SJCRH30 (cell line): ENCODE results near the gene PRR36. TPM values are rescaled to one million over a fixed set of nuclear protein-coding genes. Genes with fewer than 3 reads are reported as not detected.

Experiments
- DNase-seq, 2 experiments: peaks; one replicate each; pipeline ENCODE4 v3.0.0-alpha.2; 2015 to 2020
- H3K27ac ChIP-seq: fragments of 250-450 bp; sonication (Bioruptor Pico); 2 replicates; pipeline ENCODE4 v1.5.1; 2020; ENCODE audit warnings: mild to moderate bottlenecking, moderate library complexity
- H3K27me3 ChIP-seq: fragments of 250-450 bp; sonication (Bioruptor Pico); 2 replicates; pipeline ENCODE4 v1.5.1; 2020; ENCODE audit warnings: mild to moderate bottlenecking, moderate library complexity
- H3K36me3 ChIP-seq: fragments of 250-450 bp; sonication (Bioruptor Pico); 2 replicates; pipeline ENCODE4 v1.5.1; 2020; ENCODE audit warnings: mild to moderate bottlenecking, moderate library complexity
- H3K4me1 ChIP-seq: fragments of 250-450 bp; sonication (Bioruptor Pico); 2 replicates; pipeline ENCODE4 v1.5.1; 2020; ENCODE audit warnings: mild to moderate bottlenecking, moderate library complexity
- H3K4me3 ChIP-seq: fragments of 250-450 bp; sonication (Bioruptor Pico); 2 replicates; pipeline ENCODE4 v1.5.1; 2020; ENCODE audit warnings: mild to moderate bottlenecking, moderate library complexity
- H3K9me3 ChIP-seq: fragments of 250-450 bp; sonication (Bioruptor Pico); replicated peaks from 2 replicates; pipeline ENCODE4 v1.5.1; 2020; ENCODE audit warnings: mild to moderate bottlenecking, moderate library complexity
- total RNA-seq: library from RNA; depleted of rRNA; stranded (reverse); fragments of >200 nt; shearing (Covaris generic); gene quantifications from 2 replicates; pipeline ENCODE4 v1.2.3, GENCODE V29; 2014

PRR36 gene
- total RNA-seq, 1 experiment from 2014 or later, result not detected

- H3K27me3 ChIP-seq, result peaks cover 4% of the 10 kb centered on the region
- no peaks in the 10 kb centered on the region for H3K9me3 ChIP-seq
- H3K4me1 ChIP-seq, result peaks cover 11% of the 10 kb centered on the region; the same call in 1 of the 2 replicates
- DNase-seq, result no peak
- H3K36me3 ChIP-seq, result no peaks in the 10 kb centered on the region
- H3K27ac ChIP-seq, result no peak overlapping the region
- no peak overlapping the region for H3K4me3 ChIP-seq
These were observed 695 bp upstream of the PRR36 start for GRCh38 chr19:7874897-7875273.

- no peak overlapping the region for H3K4me3 ChIP-seq
- no peaks in the 10 kb centered on the region; the same call in 1 of the 2 replicates for H3K4me1 ChIP-seq
- H3K27me3 ChIP-seq, result peaks cover 4% of the 10 kb centered on the region
- no peak overlapping the region for H3K27ac ChIP-seq
- H3K9me3 ChIP-seq, result no peaks in the 10 kb centered on the region
- no peak for DNase-seq
- H3K36me3 ChIP-seq, result no peaks in the 10 kb centered on the region
These were observed 700 bp downstream of the PRR36 start for GRCh38 chr19:7873304-7874075.

- Histone ChIP-seq H3K4me1 (no peaks in the 10 kb centered on the region; the same call in 1 of the 2 replicates), H3K27ac (no peak overlapping the region), H3K36me3 (no peaks in the 10 kb centered on the region), H3K4me3 (no peak overlapping the region), H3K27me3 (peaks cover 4% of the 10 kb centered on the region), H3K9me3 (no peaks in the 10 kb centered on the region)
- no peak for DNase-seq
These were observed 1.6 kb downstream of the PRR36 start for GRCh38 chr19:7872306-7873204.

- peak; percentile 95 to 96 for DNase-seq
- Histone ChIP-seq H3K27me3 (peaks cover 6% of the 10 kb centered on the region), H3K4me3 (peak overlapping the region; percentile 18), H3K36me3 (no peaks in the 10 kb centered on the region), H3K4me1 (no peaks in the 10 kb centered on the region; the same call in 1 of the 2 replicates), H3K27ac (no peak overlapping the region), H3K9me3 (no peaks in the 10 kb centered on the region)
These were observed 2.5 kb downstream of the PRR36 start for GRCh38 chr19:7871437-7872305.

- Histone ChIP-seq H3K27me3 (peaks cover 7% of the 10 kb centered on the region), H3K36me3 (no peaks in the 10 kb centered on the region), H3K9me3 (no peaks in the 10 kb centered on the region), H3K27ac (no peak overlapping the region), H3K4me1 (no peaks in the 10 kb centered on the region; the same call in 1 of the 2 replicates), H3K4me3 (no peak overlapping the region)
- DNase-seq, result peak; percentile 80 to 82
These were observed 3.4 kb downstream of the PRR36 start for GRCh38 chr19:7870571-7871436.

GRCh38 chr19:7869910-7870511 lies 4.2 kb downstream of the PRR36 start:
- H3K27me3 ChIP-seq, result peaks cover 7% of the 10 kb centered on the region
- H3K27ac ChIP-seq, result no peak overlapping the region
- no peaks in the 10 kb centered on the region for H3K9me3 ChIP-seq
- no peaks in the 10 kb centered on the region; the same call in 1 of the 2 replicates for H3K4me1 ChIP-seq
- peak; percentile 65 to 75 for DNase-seq
- no peaks in the 10 kb centered on the region for H3K36me3 ChIP-seq
- H3K4me3 ChIP-seq, result no peak overlapping the region

GRCh38 chr19:7869453-7869909 lies 4.7 kb downstream of the PRR36 start:
- no peaks in the 10 kb centered on the region; the same call in 1 of the 2 replicates for H3K4me1 ChIP-seq
- peak; percentile 20 to 45 for DNase-seq
- H3K4me3 ChIP-seq, result peak overlapping the region; percentile 46
- H3K36me3 ChIP-seq, result no peaks in the 10 kb centered on the region
- no peaks in the 10 kb centered on the region for H3K9me3 ChIP-seq
- no peak overlapping the region for H3K27ac ChIP-seq
- peaks cover 5% of the 10 kb centered on the region for H3K27me3 ChIP-seq

GRCh38 chr19:7868671-7869452 lies 5.3 kb downstream of the PRR36 start:
- peak overlapping the region; percentile 46 for H3K4me3 ChIP-seq
- no peaks in the 10 kb centered on the region for H3K36me3 ChIP-seq
- 0 out of 2 replicates have a peak, but pooled peaks cover 4% of the 10 kb centered on the region for H3K27me3 ChIP-seq
- peak; percentile 82 to 87 for DNase-seq
- no peaks in the 10 kb centered on the region for H3K9me3 ChIP-seq
- H3K4me1 ChIP-seq, result no peaks in the 10 kb centered on the region; the same call in 1 of the 2 replicates
- H3K27ac ChIP-seq, result no peak overlapping the region

- Histone ChIP-seq H3K36me3 (no peaks in the 10 kb centered on the region), H3K9me3 (no peaks in the 10 kb centered on the region), H3K4me1 (no peaks in the 10 kb centered on the region; the same call in 1 of the 2 replicates), H3K4me3 (peak overlapping the region; percentile 46), H3K27me3 (0 out of 2 replicates have a peak, but pooled peaks cover 4% of the 10 kb centered on the region), H3K27ac (no peak overlapping the region)
- no peak for DNase-seq
These were observed 5.9 kb downstream of the PRR36 start for GRCh38 chr19:7868326-7868670.

- Histone ChIP-seq H3K27me3 (0 out of 2 replicates have a peak, but pooled peaks cover 4% of the 10 kb centered on the region), H3K36me3 (no peaks in the 10 kb centered on the region), H3K4me3 (no peak overlapping the region), H3K4me1 (no peaks in the 10 kb centered on the region; the same call in 1 of the 2 replicates), H3K27ac (no peak overlapping the region), H3K9me3 (no peaks in the 10 kb centered on the region)
- no peak for DNase-seq
These were observed 6.9 kb downstream of the PRR36 start for GRCh38 chr19:7867092-7867844.

- Histone ChIP-seq H3K27ac (no peak overlapping the region), H3K4me1 (no peaks in the 10 kb centered on the region; the same call in 1 of the 2 replicates), H3K36me3 (no peaks in the 10 kb centered on the region), H3K9me3 (no peaks in the 10 kb centered on the region), H3K4me3 (no peak overlapping the region), H3K27me3 (0 out of 2 replicates have a peak, but pooled peaks cover 4% of the 10 kb centered on the region)
- DNase-seq, result no peak
These were observed 7.6 kb downstream of the PRR36 start for GRCh38 chr19:7866399-7867091.
